ENCODE measurements around the gene ATP2A3.

DNA sequence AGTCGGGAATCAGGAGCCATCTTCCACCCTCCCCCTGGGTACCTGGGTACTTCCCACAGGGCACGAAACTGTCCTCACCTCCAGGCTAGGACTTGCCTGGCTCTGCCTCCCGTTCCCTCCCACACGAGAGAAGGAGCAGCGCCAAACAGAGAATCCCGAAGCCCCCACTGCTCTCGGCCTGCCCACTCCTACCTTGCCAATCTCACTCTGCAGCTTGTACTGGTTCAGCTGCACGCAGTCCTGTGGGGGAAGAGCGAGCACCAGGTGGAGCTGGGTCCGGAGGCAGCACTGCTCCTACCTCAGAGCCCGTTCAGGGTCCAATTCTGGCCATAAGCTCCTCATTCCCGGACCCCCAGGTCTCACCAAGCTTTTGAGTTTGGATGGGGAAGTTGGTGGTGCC lies 80.0 kb downstream of the ATP2A3 start:
- TF ChIP-seq, protein P1, sequence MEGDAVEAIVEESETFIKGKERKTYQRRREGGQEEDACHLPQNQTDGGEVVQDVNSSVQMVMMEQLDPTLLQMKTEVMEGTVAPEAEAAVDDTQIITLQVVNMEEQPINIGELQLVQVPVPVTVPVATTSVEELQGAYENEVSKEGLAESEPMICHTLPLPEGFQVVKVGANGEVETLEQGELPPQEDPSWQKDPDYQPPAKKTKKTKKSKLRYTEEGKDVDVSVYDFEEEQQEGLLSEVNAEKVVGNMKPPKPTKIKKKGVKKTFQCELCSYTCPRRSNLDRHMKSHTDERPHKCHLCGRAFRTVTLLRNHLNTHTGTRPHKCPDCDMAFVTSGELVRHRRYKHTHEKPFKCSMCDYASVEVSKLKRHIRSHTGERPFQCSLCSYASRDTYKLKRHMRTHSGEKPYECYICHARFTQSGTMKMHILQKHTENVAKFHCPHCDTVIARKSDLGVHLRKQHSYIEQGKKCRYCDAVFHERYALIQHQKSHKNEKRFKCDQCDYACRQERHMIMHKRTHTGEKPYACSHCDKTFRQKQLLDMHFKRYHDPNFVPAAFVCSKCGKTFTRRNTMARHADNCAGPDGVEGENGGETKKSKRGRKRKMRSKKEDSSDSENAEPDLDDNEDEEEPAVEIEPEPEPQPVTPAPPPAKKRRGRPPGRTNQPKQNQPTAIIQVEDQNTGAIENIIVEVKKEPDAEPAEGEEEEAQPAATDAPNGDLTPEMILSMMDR (IDR thresholded peaks at IDR 0.05), result no peak
- TF ChIP-seq POLR2AphosphoS5 (IDR thresholded peaks at IDR 0.05), result no peak
